SKM-1 treated with dmso at 0.1 percent for 144 hours (cell line): ENCODE data around the gene RAPGEF4.
"Not testable (repeated sequence)": the region's sequence is repeated elsewhere in the genome, so short reads cannot be mapped to it uniquely, and the experiment has no call there.

Experiments used
- DNase-seq: peaks from one replicate; lab custom pipeline; 2025; ENCODE audit not compliant: unreplicated experiment; lab: John Stamatoyannopoulos, UW

RAPGEF4 gene

GRCh38 chr2:172725746-172726145 lies 9.9 kb upstream of the RAPGEF4 start:
- DNase-seq = no peak

DNA sequence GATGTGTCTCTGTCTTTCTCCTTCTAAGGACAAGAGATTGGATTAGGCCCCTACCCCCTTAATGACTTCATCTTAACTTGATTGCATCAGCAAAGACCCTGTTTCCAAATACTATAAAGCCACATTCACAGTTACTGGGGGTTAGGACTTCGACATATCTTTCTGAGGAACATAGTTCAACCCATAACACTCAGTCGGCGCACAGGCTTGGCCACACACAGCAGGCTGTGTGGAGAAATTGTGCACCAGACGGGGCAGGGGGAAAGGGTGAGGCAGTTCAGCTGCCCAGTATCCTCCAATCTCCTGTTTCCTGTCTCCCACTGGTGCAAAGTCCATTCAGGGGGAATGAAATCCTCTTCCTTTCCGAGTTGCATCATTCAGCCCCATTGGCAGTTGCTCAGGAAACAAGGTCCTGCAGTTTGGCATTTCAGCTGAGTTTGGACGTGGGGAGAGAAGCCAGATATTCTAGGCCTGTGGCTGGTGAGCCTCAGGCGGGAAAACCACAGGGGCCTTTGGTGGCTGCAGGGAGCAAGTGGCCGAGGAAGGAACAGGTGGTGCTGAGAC lies 9.4 kb upstream of the RAPGEF4 start:
- no peak for DNase-seq

- no peak for DNase-seq
These were observed 5.2 kb upstream of the RAPGEF4 start for GRCh38 chr2:172730411-172730810.

DNA sequence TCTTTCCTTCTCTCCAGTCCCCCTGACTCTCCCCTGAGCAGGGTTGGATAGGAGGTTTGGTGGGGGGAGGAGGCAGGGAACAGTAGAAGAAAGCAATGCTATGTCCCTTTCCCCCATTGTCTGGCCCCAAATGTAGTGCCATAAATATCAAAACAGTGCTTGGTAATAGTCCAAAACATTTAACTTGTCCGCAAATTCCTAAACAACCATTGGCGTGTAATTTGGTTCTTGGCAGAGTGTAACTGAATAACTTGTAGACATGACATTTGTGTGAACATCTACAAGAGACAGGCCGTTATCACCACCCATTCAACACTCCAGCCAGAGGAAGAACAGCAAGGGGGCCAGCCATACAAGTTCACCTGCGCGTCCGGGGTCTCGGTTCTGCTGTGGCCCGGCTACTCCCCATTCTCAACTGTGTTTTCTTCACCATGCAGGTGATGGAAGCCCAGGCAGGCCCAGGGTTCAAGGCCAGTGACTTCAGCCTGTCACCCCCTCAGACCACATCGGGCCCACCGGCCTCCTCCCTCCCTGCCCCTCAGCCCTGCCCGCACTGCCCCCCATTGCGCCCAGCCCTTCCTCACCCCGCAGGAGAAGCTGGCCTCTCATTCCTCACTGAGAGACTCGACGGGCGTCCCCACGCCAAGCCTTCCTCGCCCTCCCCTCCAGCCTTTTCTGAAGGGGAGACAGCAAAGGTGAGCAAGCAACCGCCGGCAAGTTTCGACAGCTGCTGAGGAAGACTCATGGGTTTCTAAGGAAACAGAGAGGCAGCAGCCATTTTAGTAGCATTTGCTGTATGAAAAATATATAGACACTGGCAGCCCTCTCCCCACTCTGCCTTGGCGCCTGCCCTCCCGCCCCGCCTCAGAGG lies 699 bp upstream of the RAPGEF4 start:
- no peak for DNase-seq

DNA sequence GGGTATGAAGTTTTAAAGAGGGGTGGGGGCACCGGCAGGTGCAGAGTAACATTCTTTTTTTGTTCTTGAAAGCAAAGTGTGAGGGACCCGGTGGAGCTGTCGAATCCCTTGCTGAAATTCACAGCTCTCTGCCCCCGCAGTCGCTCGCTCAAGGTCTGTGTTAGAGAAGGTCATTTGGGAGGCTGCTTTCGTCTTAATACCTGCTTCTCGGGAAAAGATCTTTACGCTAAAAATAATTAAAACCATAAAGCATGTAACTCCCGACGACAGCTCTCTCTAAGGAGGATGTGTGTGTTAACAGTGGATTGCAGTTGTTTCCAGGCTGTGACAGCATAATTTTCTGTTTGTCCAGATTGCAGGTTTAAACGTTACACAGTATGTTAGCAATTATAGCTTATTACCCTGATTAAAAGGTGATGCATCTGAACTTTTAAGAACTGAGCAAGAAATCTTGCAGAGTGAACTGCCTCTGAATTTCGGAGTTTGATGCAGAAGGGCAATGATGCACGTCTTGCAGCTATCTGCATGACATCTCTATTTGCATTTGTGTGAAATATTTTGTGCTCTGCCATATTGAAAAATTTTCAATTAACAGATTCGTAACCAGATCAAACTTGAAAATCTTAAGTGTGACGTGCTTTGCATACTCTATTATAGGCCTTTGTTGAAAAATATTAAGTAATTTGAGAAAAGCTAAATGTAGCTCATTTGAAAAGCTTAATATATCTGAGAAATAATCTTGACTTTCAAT lies 954 bp downstream of the RAPGEF4 start:
- no peak for DNase-seq

GRCh38 chr2:172739661-172740266 lies 4.1 kb downstream of the RAPGEF4 start:
- no peak for DNase-seq

DNA sequence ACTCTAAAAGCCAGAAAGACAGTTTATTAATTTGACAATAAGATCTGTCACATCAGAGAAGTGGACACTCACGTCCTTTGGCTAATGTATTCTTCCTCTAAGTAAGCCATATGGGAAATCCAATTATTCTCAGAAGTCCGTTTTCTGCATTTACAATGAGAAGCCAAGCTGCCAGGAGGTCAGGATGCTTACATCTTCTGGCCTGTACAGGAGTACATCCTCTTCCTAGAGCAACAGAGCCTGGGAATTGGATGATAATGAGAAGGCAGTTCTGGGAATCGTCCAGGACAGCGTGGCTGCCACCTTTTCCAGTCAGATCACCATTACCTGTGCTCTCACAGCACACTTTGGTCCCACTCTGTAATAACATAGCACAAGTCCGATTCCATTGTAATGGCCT lies 5.2 kb downstream of the RAPGEF4 start:
- no peak for DNase-seq

DNA sequence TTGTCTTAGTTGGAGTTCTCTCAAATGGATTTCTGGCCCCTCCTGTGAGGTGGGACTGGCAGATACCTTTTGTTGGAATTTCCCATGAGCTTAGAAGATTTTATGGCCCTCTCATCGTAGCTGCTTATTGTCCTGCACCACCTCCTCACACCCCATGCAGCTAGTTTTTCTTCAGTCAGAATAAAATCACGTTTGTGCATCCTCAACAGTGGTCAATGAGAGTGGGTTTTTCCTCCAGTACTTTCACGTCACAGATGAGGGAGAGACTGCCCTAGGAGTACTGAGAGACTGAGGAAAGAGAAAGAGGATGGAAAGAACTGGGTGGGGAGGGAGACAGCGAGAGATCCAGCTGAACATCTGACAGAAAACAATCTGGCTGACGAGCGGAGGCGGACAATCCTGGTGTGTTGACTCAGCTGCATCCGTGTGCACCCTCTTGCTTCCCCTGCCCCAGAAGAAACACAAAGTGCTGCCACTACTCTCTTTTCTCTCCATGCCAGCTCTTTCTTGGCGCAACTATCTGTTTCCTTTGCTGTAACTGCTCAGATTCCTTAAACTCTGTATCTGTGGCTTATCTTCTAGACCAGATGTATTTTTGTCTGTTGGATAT lies 7.4 kb downstream of the RAPGEF4 start:
- DNase-seq = no peak

GRCh38 chr2:172743898-172744297 lies 8.3 kb downstream of the RAPGEF4 start:
- DNase-seq = no peak

GRCh38 chr2:172745636-172746035 lies 10.0 kb downstream of the RAPGEF4 start:
- DNase-seq = no peak

- not testable (repeated sequence) for DNase-seq
These were observed 12.9 kb downstream of the RAPGEF4 start for GRCh38 chr2:172748543-172748942.

GRCh38 chr2:172749388-172749787 lies 13.7 kb downstream of the RAPGEF4 start:
- DNase-seq = no peak

GRCh38 chr2:172751564-172751963 lies 15.9 kb downstream of the RAPGEF4 start:
- DNase-seq = no peak

DNA sequence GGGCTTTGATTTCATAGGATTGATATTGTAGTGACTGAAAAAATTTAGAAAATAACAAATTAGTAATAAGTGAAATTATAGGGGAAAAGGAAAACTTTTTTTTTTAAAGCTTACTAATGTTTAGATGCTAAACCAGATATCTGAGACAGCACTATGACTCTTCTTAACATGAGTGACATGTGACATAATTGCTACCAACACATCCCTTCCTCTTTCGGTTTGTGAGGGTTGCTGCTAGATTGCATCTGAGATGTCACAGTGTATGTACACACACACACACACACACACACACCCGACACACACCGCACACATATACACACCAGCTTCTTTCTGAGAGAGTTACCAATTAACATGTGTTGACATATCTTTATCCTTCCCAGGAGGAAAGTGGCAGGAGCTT lies 18.0 kb downstream of the RAPGEF4 start:
- DNase-seq = no peak

DNA sequence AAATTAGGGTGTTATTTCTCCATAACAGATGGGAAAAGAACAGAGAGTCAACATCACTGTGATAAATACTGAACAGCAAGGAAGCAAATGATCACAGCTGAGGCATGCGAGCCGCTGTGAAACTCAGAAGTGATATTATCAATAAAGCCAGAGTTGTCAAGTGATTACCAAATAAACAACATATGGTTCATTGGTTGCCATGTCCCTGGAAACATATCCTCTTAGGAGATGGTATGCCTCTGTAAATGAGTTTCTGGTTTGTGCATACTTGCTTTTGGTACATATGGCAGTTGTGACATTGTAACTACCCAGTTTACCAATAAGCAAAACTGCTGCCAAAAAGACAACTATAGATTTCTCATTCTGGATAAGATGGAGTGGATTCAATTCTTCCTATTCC lies 23.8 kb downstream of the RAPGEF4 start:
- DNase-seq = no peak

DNA sequence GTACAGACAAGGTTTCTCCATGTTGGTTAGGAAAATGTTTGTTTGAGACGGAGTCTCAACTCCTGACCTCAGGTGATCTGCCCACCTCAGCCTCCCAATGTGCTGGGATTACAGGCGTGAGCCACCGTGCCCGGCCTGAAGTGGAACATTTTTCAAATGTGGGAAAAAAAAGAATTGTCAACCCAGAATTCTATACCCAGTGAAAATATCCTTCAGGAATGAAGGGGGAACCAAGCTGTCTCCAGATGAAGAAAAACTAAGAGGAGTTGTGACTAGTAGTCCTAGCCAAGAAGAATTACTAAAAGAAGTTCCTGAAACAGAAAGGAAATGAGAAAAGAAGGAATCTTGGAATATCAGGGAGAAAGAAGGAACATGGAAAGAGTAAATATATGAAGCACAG lies 25.7 kb downstream of the RAPGEF4 start:
- no peak for DNase-seq

GRCh38 chr2:172762574-172762973 lies 26.9 kb downstream of the RAPGEF4 start:
- DNase-seq = no peak

DNA sequence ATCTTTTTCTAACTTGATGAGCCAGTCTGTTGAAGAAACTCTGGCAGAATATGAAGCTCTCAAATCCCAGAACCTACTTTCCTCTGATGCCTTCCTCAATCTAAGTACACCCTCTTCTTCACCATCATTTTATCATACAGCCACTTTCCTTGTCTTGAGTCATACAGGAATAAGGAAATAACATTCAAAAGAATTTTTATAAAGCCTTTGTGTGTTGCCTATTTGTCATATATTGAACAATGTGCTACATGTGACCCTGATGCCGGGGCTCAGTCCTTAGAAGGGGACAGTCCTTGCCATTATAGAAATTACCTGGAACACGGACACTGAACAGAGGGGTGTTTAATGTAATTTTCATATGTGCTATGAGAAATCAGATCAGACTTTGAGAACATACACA lies 27.4 kb downstream of the RAPGEF4 start:
- no peak for DNase-seq

DNA sequence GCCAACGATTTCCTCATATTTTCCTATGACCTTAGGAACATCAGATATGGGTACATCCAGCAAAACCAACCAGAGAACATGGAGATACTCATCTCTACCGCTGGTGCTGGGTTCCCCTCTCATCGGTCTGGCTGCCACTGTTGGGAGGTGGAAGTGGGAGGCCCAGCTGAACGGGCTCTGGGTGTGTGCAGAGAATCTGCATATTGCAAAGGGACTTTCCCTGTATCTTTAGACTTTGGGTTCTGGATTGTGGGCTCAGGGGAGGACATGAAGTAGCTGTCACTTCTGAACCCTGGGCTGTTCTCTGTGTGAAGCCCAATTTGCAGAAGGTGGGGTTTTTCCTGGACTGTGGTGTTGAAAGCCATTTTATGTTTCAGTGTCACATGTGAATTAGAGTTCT lies 30.0 kb downstream of the RAPGEF4 start:
- no peak for DNase-seq

GRCh38 chr2:172768401-172768800 lies 32.8 kb downstream of the RAPGEF4 start:
- no peak for DNase-seq

DNA sequence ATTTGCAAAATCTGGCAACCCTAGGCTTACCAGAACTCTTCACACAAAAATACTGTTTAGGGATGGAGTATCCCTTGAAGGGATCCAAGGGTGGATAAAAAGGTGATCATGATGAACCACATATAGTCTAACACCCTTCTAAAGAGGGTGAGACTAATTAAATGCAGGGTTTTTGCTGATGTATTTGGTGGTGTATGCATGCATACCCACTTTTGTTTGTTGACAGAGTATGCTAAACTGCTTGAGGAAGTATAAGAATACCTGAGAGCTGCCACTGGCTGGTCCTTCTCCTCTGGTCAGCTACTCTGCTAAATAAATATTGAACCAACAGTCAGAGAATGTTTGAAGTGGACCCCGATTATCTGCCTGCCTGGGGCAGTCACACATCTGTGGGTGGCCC lies 34.2 kb downstream of the RAPGEF4 start:
- DNase-seq = no peak
